GM18505 (cell line): Measurements from ENCODE around the gene NAXD.
"Not testable (repeated sequence)": the region's sequence is repeated elsewhere in the genome, so short reads cannot be mapped to it uniquely, and the experiment has no call there.

Experiments
- ATAC-seq: cut with Tn5 transposase; IDR thresholded peaks from one replicate; pipeline ENCODE4 v1.9.1; 2021; ENCODE audit not compliant: unreplicated experiment
- POLR2A ChIP-seq: IDR thresholded peaks from 4 replicates; pipeline ENCODE4 v1.6.1; 2011; ENCODE audit warnings: borderline replicate concordance; ENCODE audit not compliant: insufficient read depth, insufficient read length; ENCODE audit errors: extremely low read depth

Gene NAXD

DNA sequence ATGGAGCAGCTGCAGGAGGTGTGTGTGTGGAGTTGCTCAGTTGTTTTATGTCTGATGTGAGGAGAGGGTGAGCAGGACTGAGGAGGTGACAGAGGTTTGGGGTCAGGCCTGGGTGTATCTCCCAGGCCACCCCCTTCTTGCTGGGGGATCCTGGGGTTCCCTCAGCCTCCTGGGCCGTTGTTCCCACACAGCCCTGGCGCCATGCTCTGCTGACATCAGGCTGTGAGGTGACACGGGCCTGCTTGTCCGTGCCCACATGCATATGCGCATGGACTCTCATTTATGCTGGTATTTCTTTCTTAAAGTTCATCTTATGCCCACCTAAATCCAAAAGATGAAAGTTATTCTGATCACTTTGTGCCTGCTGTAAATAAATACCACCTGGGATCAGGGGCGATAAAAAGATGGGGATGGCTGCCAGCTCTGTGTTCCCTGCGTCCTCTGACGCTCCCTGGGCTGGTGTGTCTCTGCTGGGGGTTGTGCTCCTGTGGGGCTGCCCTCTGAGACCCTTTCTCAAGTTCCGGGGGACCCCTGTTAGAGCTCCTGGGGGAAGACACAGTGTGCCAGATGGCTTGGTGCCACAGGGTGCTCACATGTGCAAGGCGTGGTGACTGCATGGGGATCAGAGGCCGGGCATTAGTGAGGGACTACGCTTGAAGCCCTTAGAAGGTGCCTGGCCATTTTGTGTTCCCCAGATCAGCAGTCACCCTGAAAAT is 12.6 kb downstream of the NAXD start:
- no peak for TF ChIP-seq POLR2A
- ATAC-seq: no peak

- no peak for ATAC-seq
- no peak for TF ChIP-seq POLR2A
Observed at GRCh38 chr13:110628477-110628793, 13.1 kb downstream of the NAXD start.

- no peak for TF ChIP-seq POLR2A
- no peak for ATAC-seq
Observed at GRCh38 chr13:110628952-110629701, 13.8 kb downstream of the NAXD start.

DNA sequence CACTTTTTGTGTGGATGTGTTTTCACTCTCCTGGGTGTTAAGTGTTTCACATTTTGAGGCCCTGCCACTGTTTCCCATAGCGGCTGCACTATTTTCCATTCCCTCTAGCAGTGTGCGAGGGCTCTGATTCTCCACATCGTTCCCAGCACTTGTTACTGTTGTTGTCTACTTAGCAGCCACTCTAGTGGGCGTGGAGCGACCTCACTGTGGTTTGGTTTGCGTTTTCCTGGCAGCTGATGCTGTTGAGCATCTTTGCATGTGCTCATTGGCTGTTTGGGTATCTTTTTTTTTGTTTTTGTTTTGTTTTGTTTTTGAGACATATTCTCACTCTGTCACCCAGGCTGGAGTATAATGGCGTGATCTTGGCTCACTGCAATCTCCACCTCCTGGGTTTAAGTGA is 14.4 kb downstream of the NAXD start:
- ATAC-seq: no peak

GRCh38 chr13:110630566-110631119 is 15.3 kb downstream of the NAXD start:
- no peak for ATAC-seq

More for the DNA sequence above, 14.4 kb downstream of the NAXD start:
- TF ChIP-seq POLR2A: no peak

GRCh38 chr13:110632255-110632654 is 16.9 kb downstream of the NAXD start:
- ATAC-seq: not testable (repeated sequence)

More at GRCh38 chr13:110630566-110631119, 15.3 kb downstream of the NAXD start:
- no peak for TF ChIP-seq POLR2A

- TF ChIP-seq POLR2A: no peak
- ATAC-seq: no peak
Observed at GRCh38 chr13:110633776-110634175, 18.4 kb downstream of the NAXD start.

DNA sequence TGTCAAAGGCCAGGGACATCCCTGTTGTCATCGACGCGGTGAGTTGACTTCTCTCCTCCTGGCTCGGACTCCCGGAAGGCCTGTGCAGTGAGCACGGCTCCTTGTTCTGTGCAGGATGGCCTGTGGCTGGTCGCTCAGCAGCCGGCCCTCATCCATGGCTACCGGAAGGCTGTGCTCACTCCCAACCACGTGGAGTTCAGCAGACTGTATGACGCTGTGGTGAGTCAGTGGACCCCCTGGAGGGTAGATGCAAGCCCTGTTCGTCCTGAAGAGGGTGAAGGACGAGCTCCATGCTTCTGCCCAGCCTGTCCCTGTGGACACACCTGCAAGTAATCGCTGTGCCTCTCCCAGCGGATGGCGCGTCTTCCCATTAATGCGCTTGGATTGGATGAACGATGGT is 19.2 kb downstream of the NAXD start:
- no peak for TF ChIP-seq POLR2A
- no peak for ATAC-seq

- no peak for TF ChIP-seq POLR2A
- no peak for ATAC-seq
Observed at GRCh38 chr13:110635405-110636002, 20.2 kb downstream of the NAXD start.

- ATAC-seq: no peak
- TF ChIP-seq POLR2A: no peak
Observed at GRCh38 chr13:110636053-110636475, 20.7 kb downstream of the NAXD start.

- no peak for TF ChIP-seq POLR2A
- no peak for ATAC-seq
Observed at GRCh38 chr13:110636701-110637201, 21.4 kb downstream of the NAXD start.

- no peak for ATAC-seq
- TF ChIP-seq POLR2A: no peak
Observed at GRCh38 chr13:110637275-110637674, 21.9 kb downstream of the NAXD start.

- no peak for TF ChIP-seq POLR2A
- ATAC-seq: no peak
Observed at GRCh38 chr13:110637747-110638146, 22.4 kb downstream of the NAXD start.
